GM23338 (cell line): ENCODE results near the gene CEP89. TPM values are rescaled to one million over a fixed set of nuclear protein-coding genes. Genes with fewer than 3 reads are reported as not detected.

Experiments used
- ATAC-seq: fragments of 200-7000 bp; cut with Tn5 transposase; 3 replicates; pipeline ENCODE4 v1.9.1; 2020
- DNase-seq: peaks from one replicate; pipeline ENCODE4 v3.0.0-alpha.2; 2015; ENCODE audit warnings: low spot score
- H2AFZ ChIP-seq: fragments of 200-600 bp; sonication (generic); 2 replicates; pipeline ENCODE4 v1.8.0; 2016; ENCODE audit warnings: antibody characterized with exemption, mild to moderate bottlenecking, moderate library complexity
- H3F3A ChIP-seq: fragments of 200-600 bp; sonication (generic); replicated peaks from 2 replicates; pipeline ENCODE4 v1.8.0; 2017; ENCODE audit warnings: antibody characterized with exemption, mixed run types, low read depth
- H3K27ac ChIP-seq: fragments of 200-600 bp; sonication (generic); 2 replicates; pipeline ENCODE4 v1.6.1; 2016; ENCODE audit warnings: low read depth
- H3K27me3 ChIP-seq: fragments of 200-600 bp; sonication (generic); 2 replicates; pipeline ENCODE4 v1.8.0; 2016; ENCODE audit warnings: mild to moderate bottlenecking, mixed run types, moderate library complexity; ENCODE audit not compliant: insufficient read depth
- H3K36me3 ChIP-seq: fragments of 200-600 bp; sonication (generic); 2 replicates; pipeline ENCODE4 v1.8.0; 2016; ENCODE audit warnings: mild to moderate bottlenecking; ENCODE audit not compliant: insufficient read depth
- H3K4me1 ChIP-seq: fragments of 200-600 bp; sonication (generic); 2 replicates; pipeline ENCODE4 v1.8.0; 2016; ENCODE audit warnings: mild to moderate bottlenecking, moderate library complexity; ENCODE audit not compliant: insufficient read depth
- H3K4me2 ChIP-seq: fragments of 200-600 bp; sonication (generic); 2 replicates; pipeline ENCODE4 v1.7.1; 2017; ENCODE audit warnings: mixed run types
- H3K4me3 ChIP-seq: fragments of 200-600 bp; sonication (generic); 2 replicates; pipeline ENCODE4 v1.6.1; 2016; ENCODE audit warnings: mixed run types
- H3K79me2 ChIP-seq: fragments of 200-600 bp; sonication (generic); replicated peaks from 2 replicates; pipeline ENCODE4 v1.8.0; 2017; ENCODE audit warnings: mild to moderate bottlenecking; ENCODE audit not compliant: insufficient read depth
- H3K9me2 ChIP-seq: fragments of 200-600 bp; sonication (generic); 2 replicates; pipeline ENCODE4 v1.8.0; 2017; ENCODE audit not compliant: insufficient read depth
- H4K20me1 ChIP-seq: fragments of 200-600 bp; sonication (generic); replicated peaks from 2 replicates; pipeline ENCODE4 v1.8.0; 2017; ENCODE audit warnings: mild to moderate bottlenecking; ENCODE audit not compliant: insufficient read depth
- H3K27ac Mint-ChIP-seq: 2 replicates; pipeline ENCODE4 v1.8.0; 2020; ENCODE audit warnings: inconsistent platforms, mild to moderate bottlenecking, moderate library complexity, mixed read lengths
- H3K27me3 Mint-ChIP-seq: 3 replicates; pipeline ENCODE4 v1.8.0; 2022; ENCODE audit warnings: low read depth, mild to moderate bottlenecking, moderate library complexity, mixed read lengths, inconsistent platforms; ENCODE audit not compliant: insufficient read depth, poor library complexity
- H3K36me3 Mint-ChIP-seq: 3 replicates; pipeline ENCODE4 v1.8.0; 2021; ENCODE audit warnings: low read depth, mild to moderate bottlenecking, inconsistent platforms, moderate library complexity, mixed read lengths
- H3K4me1 Mint-ChIP-seq: 3 replicates; pipeline ENCODE4 v1.8.0; 2020; ENCODE audit warnings: mild to moderate bottlenecking, inconsistent platforms, mixed read lengths
- H3K4me3 Mint-ChIP-seq: 3 replicates; pipeline ENCODE4 v1.8.0; 2021; ENCODE audit warnings: moderate library complexity, mild to moderate bottlenecking, inconsistent platforms, mixed read lengths
- H3K9me3 Mint-ChIP-seq: 3 replicates; pipeline ENCODE4 v1.8.0; 2020; ENCODE audit warnings: moderate library complexity, mild to moderate bottlenecking, inconsistent platforms, mixed read lengths
- CREB1 ChIP-seq: fragments of 250-450 bp; sonication (Bioruptor Pico); IDR thresholded peaks from 2 replicates; pipeline ENCODE4 v1.5.0; 2020; ENCODE audit warnings: low read depth, mild to moderate bottlenecking, moderate library complexity
- EZH2 ChIP-seq: fragments of 200-600 bp; sonication (generic); IDR thresholded peaks from one replicate; pipeline ENCODE4 v1.8.0; 2017; ENCODE audit warnings: antibody characterized with exemption, mild to moderate bottlenecking, low read depth; ENCODE audit not compliant: unreplicated experiment
- EZH2phosphoT487 ChIP-seq: fragments of 200-600 bp; sonication (generic); IDR thresholded peaks from one replicate; pipeline ENCODE4 v1.8.1; 2018; ENCODE audit warnings: antibody characterized with exemption; ENCODE audit not compliant: unreplicated experiment
- JUNB ChIP-seq: IDR thresholded peaks from one replicate; pipeline ENCODE4 v1.6.1; 2016; ENCODE audit warnings: antibody characterized with exemption; ENCODE audit not compliant: unreplicated experiment
- NANOG ChIP-seq: IDR thresholded peaks from 2 replicates; pipeline ENCODE4 v1.6.1; 2016; ENCODE audit warnings: antibody characterized with exemption, borderline replicate concordance
- POLR2AphosphoS5 ChIP-seq: IDR thresholded peaks from 2 replicates; pipeline ENCODE4 v1.6.1; 2016; ENCODE audit warnings: antibody characterized with exemption, low read depth
- STAT1 ChIP-seq: IDR thresholded peaks from one replicate; pipeline ENCODE4 v1.6.1; 2016; ENCODE audit warnings: antibody characterized with exemption; ENCODE audit not compliant: unreplicated experiment
- ZNF114 ChIP-seq: fragments of 250-450 bp; sonication (Bioruptor Pico); IDR thresholded peaks from 2 replicates; pipeline ENCODE4 v1.5.0; 2020; ENCODE audit warnings: mild to moderate bottlenecking, moderate library complexity
- ZNF331 ChIP-seq: fragments of 250-450 bp; sonication (Bioruptor Pico); IDR thresholded peaks from 2 replicates; pipeline ENCODE4 v1.5.0; 2020; ENCODE audit warnings: low read depth, mild to moderate bottlenecking, moderate library complexity
- polyA plus RNA-seq: library from polyadenylated mRNA; unstranded; fragments of >200 nt; fragmentation: Nextera tagmentation; extraction: Ambion mirVana; gene quantifications from 2 replicates; pipeline ENCODE4 v1.2.1, GENCODE V29; 2016
- total RNA-seq: library from RNA; depleted of rRNA; stranded (reverse); fragments of >200 nt; shearing (Covaris generic); gene quantifications from 2 replicates; pipeline ENCODE4 v1.2.3, GENCODE V29; 2014
- TF ChIP-seq, protein P1 (sequence below), 2 experiments: fragments of 200-600 bp in 1 of 2; sonication (generic) in 1 of 2; conservative IDR thresholded peaks; 2 replicates each; pipeline versions ENCODE4 v1.5.1 to v1.6.1; 2016 to 2017; ENCODE audit warnings: antibody characterized with exemption in 2 of 2, low read depth in 2 of 2, mild to moderate bottlenecking in 2 of 2, moderate library complexity in 1 of 2
- TF ChIP-seq, protein P2 (sequence below): IDR thresholded peaks from 2 replicates; pipeline ENCODE4 v1.6.1; 2016; ENCODE audit warnings: antibody characterized with exemption
- TF ChIP-seq, protein P3 (sequence below): IDR thresholded peaks from one replicate; pipeline ENCODE4 v1.6.1; 2018; ENCODE audit warnings: antibody characterized with exemption; ENCODE audit not compliant: unreplicated experiment
- TF ChIP-seq, protein P4 (sequence below): fragments of 250-450 bp; sonication (Bioruptor Pico); IDR thresholded peaks from 2 replicates; pipeline ENCODE4 v1.5.0; 2020; ENCODE audit warnings: mild to moderate bottlenecking, moderate library complexity

The CEP89 gene
- total and polyA plus RNA-seq, 2 experiments from 2014 or later, result 13.4 to 17.5 TPM

DNA sequence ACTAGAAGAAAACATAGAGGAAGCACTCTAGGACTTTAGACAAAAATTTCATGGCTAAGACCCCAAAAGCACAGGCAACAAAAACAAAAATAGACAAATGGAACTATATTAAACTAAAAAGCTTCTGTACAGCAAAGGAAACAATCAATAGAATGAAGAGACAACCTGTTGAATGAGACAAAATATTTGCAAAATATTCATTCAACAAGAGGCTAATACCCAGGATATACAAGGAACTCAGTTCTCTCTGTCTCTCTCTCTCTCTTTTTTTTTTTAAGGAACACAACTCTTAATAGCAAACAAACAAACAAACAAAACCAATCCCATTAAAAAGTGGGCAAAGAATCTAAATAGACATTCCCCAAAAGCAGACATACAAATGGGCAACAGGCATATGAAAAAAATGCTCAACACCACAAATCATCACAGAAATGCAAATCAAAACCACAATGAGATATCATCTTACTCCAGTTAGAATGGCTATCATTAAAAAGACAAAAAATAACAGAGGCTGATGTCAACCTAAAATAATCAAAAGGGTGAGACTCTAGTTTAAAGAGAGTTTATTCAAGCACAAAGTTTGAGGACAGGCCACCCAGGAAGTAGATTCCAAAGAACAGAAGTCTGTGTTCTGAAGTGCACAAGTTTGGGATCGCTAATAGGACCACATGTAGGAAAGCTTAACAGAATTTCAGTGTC, 75.1 kb downstream of the CEP89 start:
- no peak overlapping the region for H3K27ac Mint-ChIP-seq
- no peaks in the 10 kb centered on the region for H3K79me2 ChIP-seq
- H3K4me2 ChIP-seq, result no peak overlapping the region
- no peaks in the 10 kb centered on the region for H3K9me2 ChIP-seq
- ATAC-seq (no peak), DNase-seq (no peak)
- H3K36me3 ChIP-seq, result peaks cover 6% of the 10 kb centered on the region; the same call in 1 of the 2 replicates
- H3K27me3 Mint-ChIP-seq, result no peaks in the 10 kb centered on the region
- no peak overlapping the region for H2AFZ ChIP-seq
- peaks cover 8% of the 10 kb centered on the region; the same call in 2 of the 3 replicates for H3K4me1 Mint-ChIP-seq
- peaks cover 3% of the 10 kb centered on the region; the same call in 1 of the 2 replicates for H3K4me1 ChIP-seq
- peaks cover 24% of the 10 kb centered on the region for H3K36me3 Mint-ChIP-seq
- H4K20me1 ChIP-seq, result no peaks in the 10 kb centered on the region
- no peak overlapping the region for H3K27ac ChIP-seq
- H3K4me3 ChIP-seq, result no peak overlapping the region
- no peaks in the 10 kb centered on the region for H3K27me3 ChIP-seq
- no peak overlapping the region for H3K4me3 Mint-ChIP-seq
- TF ChIP-seq, protein P1, sequence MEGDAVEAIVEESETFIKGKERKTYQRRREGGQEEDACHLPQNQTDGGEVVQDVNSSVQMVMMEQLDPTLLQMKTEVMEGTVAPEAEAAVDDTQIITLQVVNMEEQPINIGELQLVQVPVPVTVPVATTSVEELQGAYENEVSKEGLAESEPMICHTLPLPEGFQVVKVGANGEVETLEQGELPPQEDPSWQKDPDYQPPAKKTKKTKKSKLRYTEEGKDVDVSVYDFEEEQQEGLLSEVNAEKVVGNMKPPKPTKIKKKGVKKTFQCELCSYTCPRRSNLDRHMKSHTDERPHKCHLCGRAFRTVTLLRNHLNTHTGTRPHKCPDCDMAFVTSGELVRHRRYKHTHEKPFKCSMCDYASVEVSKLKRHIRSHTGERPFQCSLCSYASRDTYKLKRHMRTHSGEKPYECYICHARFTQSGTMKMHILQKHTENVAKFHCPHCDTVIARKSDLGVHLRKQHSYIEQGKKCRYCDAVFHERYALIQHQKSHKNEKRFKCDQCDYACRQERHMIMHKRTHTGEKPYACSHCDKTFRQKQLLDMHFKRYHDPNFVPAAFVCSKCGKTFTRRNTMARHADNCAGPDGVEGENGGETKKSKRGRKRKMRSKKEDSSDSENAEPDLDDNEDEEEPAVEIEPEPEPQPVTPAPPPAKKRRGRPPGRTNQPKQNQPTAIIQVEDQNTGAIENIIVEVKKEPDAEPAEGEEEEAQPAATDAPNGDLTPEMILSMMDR (conservative IDR thresholded peaks at IDR 0.05; ENCODE audit: low read depth in 2 of 2), result no peak
- no peak for TF ChIP-seq POLR2AphosphoS5
- TF ChIP-seq, protein P2, sequence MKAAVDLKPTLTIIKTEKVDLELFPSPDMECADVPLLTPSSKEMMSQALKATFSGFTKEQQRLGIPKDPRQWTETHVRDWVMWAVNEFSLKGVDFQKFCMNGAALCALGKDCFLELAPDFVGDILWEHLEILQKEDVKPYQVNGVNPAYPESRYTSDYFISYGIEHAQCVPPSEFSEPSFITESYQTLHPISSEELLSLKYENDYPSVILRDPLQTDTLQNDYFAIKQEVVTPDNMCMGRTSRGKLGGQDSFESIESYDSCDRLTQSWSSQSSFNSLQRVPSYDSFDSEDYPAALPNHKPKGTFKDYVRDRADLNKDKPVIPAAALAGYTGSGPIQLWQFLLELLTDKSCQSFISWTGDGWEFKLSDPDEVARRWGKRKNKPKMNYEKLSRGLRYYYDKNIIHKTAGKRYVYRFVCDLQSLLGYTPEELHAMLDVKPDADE, result no peak
- TF ChIP-seq EZH2, result no peak
- TF ChIP-seq, protein P3, sequence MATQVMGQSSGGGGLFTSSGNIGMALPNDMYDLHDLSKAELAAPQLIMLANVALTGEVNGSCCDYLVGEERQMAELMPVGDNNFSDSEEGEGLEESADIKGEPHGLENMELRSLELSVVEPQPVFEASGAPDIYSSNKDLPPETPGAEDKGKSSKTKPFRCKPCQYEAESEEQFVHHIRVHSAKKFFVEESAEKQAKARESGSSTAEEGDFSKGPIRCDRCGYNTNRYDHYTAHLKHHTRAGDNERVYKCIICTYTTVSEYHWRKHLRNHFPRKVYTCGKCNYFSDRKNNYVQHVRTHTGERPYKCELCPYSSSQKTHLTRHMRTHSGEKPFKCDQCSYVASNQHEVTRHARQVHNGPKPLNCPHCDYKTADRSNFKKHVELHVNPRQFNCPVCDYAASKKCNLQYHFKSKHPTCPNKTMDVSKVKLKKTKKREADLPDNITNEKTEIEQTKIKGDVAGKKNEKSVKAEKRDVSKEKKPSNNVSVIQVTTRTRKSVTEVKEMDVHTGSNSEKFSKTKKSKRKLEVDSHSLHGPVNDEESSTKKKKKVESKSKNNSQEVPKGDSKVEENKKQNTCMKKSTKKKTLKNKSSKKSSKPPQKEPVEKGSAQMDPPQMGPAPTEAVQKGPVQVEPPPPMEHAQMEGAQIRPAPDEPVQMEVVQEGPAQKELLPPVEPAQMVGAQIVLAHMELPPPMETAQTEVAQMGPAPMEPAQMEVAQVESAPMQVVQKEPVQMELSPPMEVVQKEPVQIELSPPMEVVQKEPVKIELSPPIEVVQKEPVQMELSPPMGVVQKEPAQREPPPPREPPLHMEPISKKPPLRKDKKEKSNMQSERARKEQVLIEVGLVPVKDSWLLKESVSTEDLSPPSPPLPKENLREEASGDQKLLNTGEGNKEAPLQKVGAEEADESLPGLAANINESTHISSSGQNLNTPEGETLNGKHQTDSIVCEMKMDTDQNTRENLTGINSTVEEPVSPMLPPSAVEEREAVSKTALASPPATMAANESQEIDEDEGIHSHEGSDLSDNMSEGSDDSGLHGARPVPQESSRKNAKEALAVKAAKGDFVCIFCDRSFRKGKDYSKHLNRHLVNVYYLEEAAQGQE, result no peak
- no peak for TF ChIP-seq CREB1 (CRISPR knock-in tag)
- TF ChIP-seq, protein P4, sequence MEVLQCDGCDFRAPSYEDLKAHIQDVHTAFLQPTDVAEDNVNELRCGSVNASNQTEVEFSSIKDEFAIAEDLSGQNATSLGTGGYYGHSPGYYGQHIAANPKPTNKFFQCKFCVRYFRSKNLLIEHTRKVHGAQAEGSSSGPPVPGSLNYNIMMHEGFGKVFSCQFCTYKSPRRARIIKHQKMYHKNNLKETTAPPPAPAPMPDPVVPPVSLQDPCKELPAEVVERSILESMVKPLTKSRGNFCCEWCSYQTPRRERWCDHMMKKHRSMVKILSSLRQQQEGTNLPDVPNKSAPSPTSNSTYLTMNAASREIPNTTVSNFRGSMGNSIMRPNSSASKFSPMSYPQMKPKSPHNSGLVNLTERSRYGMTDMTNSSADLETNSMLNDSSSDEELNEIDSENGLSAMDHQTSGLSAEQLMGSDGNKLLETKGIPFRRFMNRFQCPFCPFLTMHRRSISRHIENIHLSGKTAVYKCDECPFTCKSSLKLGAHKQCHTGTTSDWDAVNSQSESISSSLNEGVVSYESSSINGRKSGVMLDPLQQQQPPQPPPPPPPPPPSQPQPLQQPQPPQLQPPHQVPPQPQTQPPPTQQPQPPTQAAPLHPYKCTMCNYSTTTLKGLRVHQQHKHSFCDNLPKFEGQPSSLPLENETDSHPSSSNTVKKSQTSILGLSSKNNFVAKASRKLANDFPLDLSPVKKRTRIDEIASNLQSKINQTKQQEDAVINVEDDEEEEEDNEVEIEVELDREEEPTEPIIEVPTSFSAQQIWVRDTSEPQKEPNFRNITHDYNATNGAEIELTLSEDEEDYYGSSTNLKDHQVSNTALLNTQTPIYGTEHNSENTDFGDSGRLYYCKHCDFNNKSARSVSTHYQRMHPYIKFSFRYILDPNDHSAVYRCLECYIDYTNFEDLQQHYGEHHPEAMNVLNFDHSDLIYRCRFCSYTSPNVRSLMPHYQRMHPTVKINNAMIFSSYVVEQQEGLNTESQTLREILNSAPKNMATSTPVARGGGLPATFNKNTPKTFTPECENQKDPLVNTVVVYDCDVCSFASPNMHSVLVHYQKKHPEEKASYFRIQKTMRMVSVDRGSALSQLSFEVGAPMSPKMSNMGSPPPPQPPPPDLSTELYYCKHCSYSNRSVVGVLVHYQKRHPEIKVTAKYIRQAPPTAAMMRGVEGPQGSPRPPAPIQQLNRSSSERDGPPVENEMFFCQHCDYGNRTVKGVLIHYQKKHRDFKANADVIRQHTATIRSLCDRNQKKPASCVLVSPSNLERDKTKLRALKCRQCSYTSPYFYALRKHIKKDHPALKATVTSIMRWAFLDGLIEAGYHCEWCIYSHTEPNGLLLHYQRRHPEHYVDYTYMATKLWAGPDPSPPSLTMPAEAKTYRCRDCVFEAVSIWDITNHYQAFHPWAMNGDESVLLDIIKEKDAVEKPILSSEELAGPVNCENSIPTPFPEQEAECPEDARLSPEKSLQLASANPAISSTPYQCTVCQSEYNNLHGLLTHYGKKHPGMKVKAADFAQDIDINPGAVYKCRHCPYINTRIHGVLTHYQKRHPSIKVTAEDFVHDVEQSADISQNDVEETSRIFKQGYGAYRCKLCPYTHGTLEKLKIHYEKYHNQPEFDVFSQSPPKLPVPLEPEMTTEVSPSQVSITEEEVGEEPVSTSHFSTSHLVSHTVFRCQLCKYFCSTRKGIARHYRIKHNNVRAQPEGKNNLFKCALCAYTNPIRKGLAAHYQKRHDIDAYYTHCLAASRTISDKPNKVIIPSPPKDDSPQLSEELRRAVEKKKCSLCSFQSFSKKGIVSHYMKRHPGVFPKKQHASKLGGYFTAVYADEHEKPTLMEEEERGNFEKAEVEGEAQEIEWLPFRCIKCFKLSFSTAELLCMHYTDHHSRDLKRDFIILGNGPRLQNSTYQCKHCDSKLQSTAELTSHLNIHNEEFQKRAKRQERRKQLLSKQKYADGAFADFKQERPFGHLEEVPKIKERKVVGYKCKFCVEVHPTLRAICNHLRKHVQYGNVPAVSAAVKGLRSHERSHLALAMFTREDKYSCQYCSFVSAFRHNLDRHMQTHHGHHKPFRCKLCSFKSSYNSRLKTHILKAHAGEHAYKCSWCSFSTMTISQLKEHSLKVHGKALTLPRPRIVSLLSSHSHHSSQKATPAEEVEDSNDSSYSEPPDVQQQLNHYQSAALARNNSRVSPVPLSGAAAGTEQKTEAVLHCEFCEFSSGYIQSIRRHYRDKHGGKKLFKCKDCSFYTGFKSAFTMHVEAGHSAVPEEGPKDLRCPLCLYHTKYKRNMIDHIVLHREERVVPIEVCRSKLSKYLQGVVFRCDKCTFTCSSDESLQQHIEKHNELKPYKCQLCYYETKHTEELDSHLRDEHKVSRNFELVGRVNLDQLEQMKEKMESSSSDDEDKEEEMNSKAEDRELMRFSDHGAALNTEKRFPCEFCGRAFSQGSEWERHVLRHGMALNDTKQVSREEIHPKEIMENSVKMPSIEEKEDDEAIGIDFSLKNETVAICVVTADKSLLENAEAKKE (CRISPR knock-in tag), result no peak
- TF ChIP-seq EZH2phosphoT487, result no peak
- no peak for TF ChIP-seq ZNF114 (CRISPR knock-in tag)
- no peak for TF ChIP-seq JUNB
- no peak for TF ChIP-seq ZNF331
- no peak for TF ChIP-seq NANOG
- TF ChIP-seq STAT1, result no peak
- H3F3A ChIP-seq, result no peaks in the 10 kb centered on the region
- peaks cover 8% of the 10 kb centered on the region for H3K9me3 Mint-ChIP-seq
